GM21367 (cell line): Measurements from ENCODE around the gene OTOGL.
"Not testable (repeated sequence)": the region's sequence is repeated elsewhere in the genome, so short reads cannot be mapped to it uniquely, and the experiment has no call there.

Experiments used
- ATAC-seq: cut with Tn5 transposase; IDR thresholded peaks from one replicate; pipeline ENCODE4 v1.9.1; 2021; ENCODE audit not compliant: unreplicated experiment

Gene OTOGL

DNA sequence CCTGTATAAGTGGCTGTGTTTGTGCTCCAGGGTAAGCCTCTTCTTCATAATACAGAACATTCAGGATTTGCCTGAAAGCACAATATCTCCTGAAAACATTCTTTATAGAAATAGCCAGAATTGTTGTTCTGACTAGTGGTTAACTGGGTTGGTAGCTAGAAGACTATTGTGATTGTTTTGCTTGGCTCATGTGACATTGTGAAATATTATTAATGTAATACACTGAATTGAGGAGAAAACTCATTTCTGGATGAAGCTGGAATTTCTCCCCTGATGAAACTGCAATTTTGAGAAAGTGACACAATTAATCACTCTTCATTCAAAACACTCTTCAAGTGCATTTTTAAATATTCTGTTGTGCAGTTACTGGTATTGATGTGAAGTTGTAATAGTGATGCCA lies 172.4 kb downstream of the OTOGL start:
- ATAC-seq: no peak

DNA sequence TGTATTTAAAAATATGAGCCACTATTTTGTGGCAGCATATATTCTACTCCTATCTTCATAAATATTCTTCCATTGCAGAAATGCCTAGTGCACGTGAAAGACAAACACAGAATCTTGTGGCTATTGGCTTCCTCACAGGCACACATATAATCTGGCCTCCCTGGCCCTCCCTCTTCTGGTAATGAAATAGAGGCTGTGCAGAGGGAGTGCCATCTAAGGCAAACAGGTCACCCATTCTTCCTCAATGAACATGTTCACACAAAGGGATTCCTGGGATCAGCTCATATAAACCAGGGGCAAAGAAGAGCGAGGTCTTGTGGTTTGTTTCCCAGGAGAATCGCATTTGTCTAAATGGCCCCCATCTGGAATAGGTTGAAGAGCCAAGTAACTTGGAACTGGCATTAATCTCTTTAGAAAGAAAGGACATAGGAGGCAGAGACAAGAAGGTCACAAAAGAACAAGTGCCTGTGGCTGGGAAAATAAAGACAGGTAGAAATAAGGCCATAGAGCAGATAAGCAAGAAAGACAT lies 173.1 kb downstream of the OTOGL start:
- no peak for ATAC-seq

DNA sequence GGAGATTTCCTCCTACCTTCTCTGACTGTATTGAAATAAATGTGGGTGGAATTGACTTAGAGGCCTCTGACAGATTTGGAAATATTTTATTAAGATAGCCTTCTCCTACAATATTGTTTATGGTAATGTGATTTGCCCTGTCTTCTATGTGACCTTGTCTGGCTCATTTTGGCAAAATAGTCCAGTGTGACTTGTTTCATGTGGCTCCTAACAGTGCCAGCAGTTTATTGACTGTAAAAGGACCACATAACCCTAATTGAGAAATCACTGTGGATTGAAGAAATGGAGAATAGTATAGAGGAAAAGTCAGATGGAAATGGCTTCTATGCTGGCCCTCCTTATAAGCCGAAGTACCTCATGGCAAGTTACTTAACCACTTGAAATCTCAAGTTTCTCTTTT lies 173.8 kb downstream of the OTOGL start:
- no peak for ATAC-seq

- ATAC-seq: no peak
Observed at GRCh38 chr12:80277732-80278131, 178.4 kb downstream of the OTOGL start.

DNA sequence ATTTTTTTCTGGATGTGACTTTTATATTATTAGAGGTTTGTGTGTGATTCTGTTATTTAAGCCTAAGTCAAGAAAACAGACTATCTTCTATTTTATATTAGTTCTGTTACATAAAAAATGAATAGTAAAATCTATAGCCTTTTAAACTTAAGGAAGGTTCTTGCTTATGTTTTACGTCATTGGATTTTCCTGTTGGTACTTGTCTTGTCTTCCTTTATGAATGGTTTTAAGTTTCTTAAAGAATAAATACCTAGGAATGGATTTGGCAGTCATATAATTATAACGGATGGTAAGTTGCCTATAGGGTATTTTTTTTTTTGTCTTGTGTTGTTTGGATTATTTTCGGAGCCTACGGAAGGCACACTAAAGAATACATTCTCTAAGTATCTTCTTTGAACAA lies 182.9 kb downstream of the OTOGL start:
- no peak for ATAC-seq

DNA sequence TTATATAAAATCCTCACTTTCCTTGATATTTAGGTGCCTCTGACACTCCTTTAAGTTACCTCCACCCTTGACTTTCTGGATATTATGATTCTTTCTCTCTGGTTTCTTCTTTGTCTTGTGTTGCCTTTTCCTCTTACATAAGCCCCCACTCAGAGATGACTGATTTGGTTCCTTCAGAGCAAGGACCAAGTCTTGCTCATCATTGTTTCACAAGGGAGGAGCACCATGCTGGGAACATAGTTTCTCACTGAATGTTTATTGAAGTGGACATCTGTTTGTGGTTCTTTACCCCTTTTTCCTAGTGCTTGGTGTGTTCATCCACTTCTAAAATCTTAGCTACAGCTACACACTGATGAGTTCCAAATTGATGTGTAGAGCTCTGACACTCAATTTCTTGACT lies 183.4 kb downstream of the OTOGL start:
- ATAC-seq: no peak

DNA sequence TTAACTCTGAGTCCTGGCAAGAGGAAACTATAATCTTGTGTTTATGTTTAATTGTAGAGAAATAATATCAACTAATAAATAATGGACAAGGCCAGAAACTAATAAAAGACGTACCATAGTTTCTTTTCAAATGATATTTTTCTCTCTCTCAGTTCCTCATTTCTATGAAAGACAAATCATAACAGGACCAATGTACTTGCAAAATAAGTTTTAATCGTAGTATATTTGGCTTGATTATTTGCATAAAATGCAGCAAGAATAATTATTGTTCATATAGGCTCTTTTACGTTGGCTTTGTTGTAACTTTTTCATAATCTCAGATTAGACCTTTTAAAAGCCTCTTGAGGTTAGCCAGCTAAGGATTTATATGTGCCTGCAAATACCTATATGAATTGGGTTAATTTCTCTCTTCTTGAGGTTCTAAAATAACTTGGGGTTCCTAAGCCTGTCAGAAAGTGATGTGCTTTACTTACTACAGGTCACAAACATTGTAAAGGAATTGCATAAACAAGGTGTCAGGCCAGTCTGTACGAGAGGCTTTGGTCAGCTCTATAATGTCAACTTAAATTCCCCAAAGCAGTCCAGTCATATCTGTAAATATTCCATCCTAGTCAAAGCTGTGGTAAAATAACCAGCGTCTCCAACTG lies 191.9 kb downstream of the OTOGL start:
- peak; percentile 41 for ATAC-seq

GRCh38 chr12:80293347-80293746 lies 194.0 kb downstream of the OTOGL start:
- ATAC-seq: peak; percentile 53

DNA sequence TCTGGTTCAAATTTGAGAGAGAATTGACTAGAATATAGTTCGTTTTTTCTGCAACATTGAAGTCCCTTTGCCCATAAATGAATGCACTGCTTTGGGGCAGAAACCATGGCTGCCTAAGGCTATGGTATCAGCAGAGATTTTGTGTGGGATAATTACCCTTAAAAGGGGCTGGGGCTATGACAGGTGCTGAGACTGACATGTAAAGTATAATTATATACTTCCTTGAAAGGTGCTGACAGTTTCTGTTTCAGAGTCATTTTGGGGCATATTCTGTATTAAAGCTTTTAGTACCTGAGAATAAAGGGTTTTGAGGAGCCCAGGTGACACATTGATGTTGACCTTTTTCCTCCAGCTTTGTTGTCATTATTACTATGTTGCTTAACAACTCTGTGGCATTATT lies 194.4 kb downstream of the OTOGL start:
- ATAC-seq: peak; percentile 73

DNA sequence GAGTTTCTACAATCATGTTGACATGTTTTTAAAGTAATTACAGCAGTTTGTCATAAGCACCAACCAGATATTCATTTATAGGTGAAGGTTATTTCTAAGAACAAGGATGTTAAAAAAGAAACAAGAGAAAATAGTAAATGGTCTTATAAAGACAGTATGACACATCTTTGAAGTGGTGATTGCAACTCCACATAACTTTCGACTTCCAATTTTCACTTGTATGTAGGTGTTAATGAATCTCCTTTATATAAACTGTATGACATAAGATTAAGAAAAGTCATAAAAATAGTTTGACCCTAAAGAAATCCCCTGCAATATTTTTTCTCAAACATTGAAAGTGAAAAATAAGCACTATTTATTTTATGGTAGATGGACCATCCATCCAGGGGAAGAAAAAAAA lies 199.9 kb downstream of the OTOGL start:
- ATAC-seq: no peak

DNA sequence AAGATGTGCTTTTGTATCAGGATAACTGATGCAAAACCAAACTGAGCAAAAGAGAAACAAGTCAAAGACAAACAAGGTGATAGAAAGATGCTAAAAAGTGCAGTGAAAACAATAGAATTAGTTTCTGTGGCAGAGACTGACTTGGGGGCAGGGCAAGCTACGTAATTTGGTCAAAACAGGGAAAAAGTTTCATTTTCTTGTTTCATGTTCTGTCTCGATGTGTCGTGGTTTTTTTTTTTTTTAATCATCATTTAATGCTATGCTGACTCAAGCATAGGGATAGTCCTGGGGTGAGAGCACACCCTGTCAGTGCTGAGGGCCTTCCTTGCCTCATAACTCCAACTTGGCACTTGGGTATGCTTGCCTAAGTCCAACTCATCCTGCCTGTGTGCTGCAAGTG lies 200.6 kb downstream of the OTOGL start:
- ATAC-seq: peak; percentile 76

GRCh38 chr12:80307436-80307835 lies 208.1 kb downstream of the OTOGL start:
- ATAC-seq: not testable (repeated sequence)

DNA sequence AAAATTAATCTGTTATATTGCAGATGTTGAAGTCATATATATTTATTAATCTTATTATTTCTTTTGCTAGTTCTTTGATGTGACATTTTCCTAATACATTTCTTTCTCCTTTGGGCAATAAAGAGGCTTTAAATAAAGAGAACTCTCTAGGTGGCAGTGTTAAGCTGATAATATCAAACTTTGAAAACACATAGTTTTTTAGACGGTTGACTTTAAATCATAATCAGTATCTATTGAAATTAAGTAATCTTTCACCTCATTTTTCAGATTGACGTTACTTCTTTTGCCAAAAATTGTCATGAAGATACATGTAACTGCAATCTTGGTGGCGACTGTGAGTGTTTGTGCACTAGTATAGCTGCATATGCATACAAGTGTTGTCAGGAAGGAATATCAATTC lies 213.9 kb downstream of the OTOGL start:
- ATAC-seq: no peak

DNA sequence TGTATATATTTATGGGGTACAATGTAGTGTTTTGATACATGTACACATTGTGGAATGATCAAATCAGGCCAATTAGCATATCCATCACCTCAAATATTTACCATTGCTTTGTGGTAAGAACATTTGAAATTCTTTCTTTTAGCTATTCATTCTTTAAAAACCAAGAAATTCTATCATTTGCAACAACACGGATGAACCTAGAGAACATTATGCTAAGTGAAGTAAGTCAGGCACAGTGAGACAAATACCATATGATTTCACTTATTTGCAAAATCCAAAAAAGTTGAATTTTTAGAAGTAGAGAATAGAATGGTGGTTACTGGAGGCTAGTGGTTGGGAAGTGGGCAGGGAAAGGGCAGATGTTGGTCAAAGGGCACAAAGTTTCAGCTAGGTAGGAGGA lies 215.4 kb downstream of the OTOGL start:
- no peak for ATAC-seq

- no peak for ATAC-seq
Observed at GRCh38 chr12:80316222-80316621, 216.9 kb downstream of the OTOGL start.

DNA sequence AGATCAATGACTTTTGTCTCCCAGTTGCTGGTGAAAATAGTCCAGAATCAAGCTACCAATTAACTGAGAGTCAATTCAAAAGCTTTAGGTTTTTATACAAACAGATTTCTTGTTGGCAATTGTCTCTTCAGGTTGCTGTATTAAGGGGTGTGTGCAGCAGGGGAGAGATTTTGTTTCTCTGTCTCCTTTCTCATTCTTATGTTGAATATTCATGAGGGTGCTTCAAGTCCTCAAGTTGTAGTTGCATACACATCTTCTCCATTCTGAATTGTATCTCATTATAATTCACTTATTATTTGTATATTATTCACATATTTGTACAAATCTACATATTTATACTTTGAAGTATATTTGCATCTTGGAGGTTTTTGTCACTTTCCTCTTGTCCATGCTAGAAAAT lies 218.0 kb downstream of the OTOGL start:
- ATAC-seq: no peak

DNA sequence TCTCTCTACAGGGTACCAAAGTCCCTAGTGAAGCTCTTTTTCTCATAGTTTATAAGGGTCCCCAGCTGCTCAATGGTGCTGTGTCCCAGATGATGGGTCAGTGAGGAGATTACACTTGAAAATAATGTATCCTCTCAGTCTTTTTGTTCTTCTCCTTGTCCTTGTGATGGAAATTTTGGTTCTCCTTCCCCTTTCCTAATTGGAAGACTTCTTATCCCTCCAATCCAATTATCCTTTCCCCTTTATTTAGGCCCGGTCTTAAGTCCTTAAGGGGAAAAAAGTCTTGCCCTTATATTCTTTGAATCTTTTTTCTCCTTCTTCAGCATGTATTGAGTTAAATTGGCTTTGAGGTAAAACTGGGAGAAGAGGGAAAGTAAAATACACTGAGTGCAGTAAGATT lies 218.6 kb downstream of the OTOGL start:
- ATAC-seq: no peak

DNA sequence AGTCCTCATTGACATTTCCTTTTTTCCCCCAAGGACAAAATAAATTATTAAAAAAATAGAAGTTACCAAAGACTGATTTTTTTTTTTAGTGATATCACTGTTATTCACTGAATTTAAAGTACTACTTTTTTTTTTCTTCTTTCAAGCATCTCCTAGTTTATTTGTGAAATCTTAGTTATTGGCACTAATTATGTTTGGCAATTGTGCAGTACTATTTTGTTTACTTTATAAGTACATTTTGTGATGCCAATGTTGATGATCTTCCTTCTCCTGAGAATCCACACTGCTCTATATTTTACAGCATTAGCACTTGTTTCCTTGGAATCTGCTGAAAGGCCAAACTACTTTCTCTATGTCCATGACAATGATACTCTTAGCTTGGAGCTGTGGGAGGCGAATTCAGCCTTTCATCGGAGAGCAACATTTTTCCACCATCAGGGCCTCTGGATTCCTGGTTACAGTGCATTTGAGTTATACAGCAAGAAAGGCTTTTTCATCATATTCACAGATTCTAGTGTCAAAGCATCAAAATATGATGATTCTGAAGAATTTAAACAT lies 220.9 kb downstream of the OTOGL start:
- no peak for ATAC-seq

- no peak for ATAC-seq
Observed at GRCh38 chr12:80321653-80322052, 222.3 kb downstream of the OTOGL start.

DNA sequence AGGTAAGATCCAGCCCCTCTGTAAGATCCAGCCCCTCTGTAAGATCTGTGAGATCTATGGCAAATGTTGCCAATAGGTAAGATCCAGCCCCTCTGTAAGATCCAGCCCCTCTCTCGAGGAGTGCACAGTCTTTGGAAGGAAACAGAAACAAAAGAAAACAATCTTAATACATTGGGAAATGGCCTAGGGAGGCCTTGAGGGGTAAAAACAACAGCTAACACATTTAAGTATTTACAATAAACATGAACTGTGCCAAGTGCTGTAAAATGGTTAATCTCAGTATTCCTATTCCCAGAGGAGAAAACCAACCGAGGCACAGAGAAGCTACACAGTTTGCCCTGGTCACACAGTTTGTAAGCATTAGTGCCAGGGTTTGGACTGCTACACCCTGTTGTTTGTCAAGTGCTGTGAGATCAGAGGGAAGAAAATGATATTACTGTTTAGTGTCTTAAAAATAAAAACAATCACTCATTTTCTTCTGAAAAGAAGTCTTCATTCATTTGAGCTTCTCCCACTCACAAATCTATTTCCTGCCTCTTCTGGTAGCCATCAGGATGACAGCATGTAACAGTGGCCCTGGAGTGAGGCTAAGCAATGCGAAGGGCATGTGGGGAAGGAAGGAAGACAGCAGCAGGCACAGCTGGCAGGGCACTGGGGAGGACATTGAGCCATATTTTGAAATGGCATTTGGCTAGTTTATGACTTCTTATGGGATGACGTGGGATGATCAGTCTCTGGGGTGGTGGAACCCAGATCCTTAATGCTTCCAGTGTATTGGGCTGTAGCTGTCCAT lies 226.0 kb downstream of the OTOGL start:
- ATAC-seq: no peak

DNA sequence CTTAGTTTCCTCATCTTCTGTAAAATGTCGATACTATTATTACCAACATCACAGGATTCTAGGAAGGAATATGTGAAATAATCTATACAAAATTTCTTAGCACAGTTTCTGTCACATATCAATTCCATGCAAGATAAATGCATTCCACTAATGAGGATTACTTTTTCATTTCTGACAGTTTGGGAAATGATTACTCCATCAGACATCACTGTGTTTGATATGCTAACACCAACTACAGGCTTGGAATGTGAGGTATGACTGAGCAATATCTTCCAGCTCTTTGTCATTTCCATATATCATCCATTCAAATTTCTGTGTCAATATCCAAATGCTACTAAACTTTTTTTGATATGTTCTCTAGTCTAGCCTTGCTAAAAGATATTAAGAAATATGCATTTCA lies 233.5 kb downstream of the OTOGL start:
- ATAC-seq: no peak

DNA sequence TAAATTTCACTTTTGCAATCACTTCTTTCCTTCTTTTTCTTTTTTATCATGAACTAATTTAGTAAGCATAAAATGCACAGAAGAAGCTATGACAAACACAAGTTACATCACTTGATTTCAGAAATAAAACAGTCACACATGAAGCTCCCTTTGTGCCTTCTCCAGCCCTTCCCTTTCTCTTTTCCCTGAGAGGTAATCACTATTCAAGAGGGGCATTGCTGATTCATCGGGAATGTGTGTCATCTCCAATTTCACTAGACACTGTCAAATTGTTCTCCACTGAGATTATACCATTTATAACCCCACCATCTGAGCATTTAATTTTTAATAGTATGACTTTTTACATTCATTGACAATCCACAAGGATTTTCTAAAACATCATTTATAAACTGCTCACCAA lies 253.1 kb downstream of the OTOGL start:
- no peak for ATAC-seq
